ENCODE data around the gene NQO1. TPM values are rescaled to one million over a fixed set of nuclear protein-coding genes. Genes with fewer than 3 reads are reported as not detected.

NQO1 gene
- total RNA-seq, 2 donors from 2014 or later, result 14.4 to 17.2 TPM

GRCh38 chr16:69691980-69692911, 34.1 kb downstream of the NQO1 start:
- DNase-seq (ENCODE audit: low spot score in 2 of 2), result no peak
- Mint-ChIP-seq H3K36me3 (peaks cover 13 to 30% of the 10 kb centered on the region in 2 donors), H3K27ac (peak overlapping the region; percentile 62 to 92), H3K9me3 (no peaks in the 10 kb centered on the region)
- ATAC-seq, result peak; percentile 70 to 91

GRCh38 chr16:69688589-69688988, 37.8 kb downstream of the NQO1 start:
- peaks cover 9 to 20% of the 10 kb centered on the region in 2 donors for H3K36me3 Mint-ChIP-seq
- DNase-seq (ENCODE audit: low spot score in 2 of 2) (no peak), ATAC-seq (no peak)
- no peaks in the 10 kb centered on the region for H3K9me3 Mint-ChIP-seq
- no peak overlapping the region for H3K27ac Mint-ChIP-seq

GRCh38 chr16:69680358-69680757, 46.0 kb downstream of the NQO1 start:
- Mint-ChIP-seq H3K27ac (no peak overlapping the region), H3K36me3 (no peaks in the 10 kb centered on the region), H3K9me3 (no peaks in the 10 kb centered on the region)
- DNase-seq (ENCODE audit: low spot score in 2 of 2) (no peak), ATAC-seq (no peak)

GRCh38 chr16:69672998-69673713, 53.2 kb downstream of the NQO1 start:
- no peaks in the 10 kb centered on the region for H3K9me3 Mint-ChIP-seq
- no peaks in the 10 kb centered on the region for H3K36me3 Mint-ChIP-seq
- DNase-seq (ENCODE audit: low spot score in 2 of 2), result no peak
- peak overlapping the region; percentile 41 to 87 for H3K27ac Mint-ChIP-seq
- no peak for ATAC-seq

GRCh38 chr16:69672315-69672997, 53.9 kb downstream of the NQO1 start:
- ATAC-seq (no peak), DNase-seq (ENCODE audit: low spot score in 2 of 2) (no peak)
- Mint-ChIP-seq H3K27ac (peak overlapping the region; percentile 41 to 87), H3K9me3 (no peaks in the 10 kb centered on the region), H3K36me3 (no peaks in the 10 kb centered on the region)

- Mint-ChIP-seq H3K36me3 (peaks cover 0 to 4% of the 10 kb centered on the region in 2 donors), H3K9me3 (no peaks in the 10 kb centered on the region), H3K27ac (no peak overlapping the region)
- DNase-seq (ENCODE audit: low spot score in 2 of 2), result no peak
- no peak for ATAC-seq
Measured at GRCh38 chr16:69669577-69669976, 56.8 kb downstream of the NQO1 start.

GRCh38 chr16:69663846-69664245, 62.5 kb downstream of the NQO1 start:
- Mint-ChIP-seq H3K9me3 (no peaks in the 10 kb centered on the region), H3K36me3 (peaks cover 0 to 17% of the 10 kb centered on the region in 2 donors), H3K27ac (no peak overlapping the region)
- DNase-seq (ENCODE audit: low spot score in 2 of 2), result no peak
- ATAC-seq, result no peak

- H3K36me3 Mint-ChIP-seq, result peaks cover 0 to 17% of the 10 kb centered on the region in 2 donors
- no peak for ATAC-seq
- no peak overlapping the region for H3K27ac Mint-ChIP-seq
- H3K9me3 Mint-ChIP-seq, result no peaks in the 10 kb centered on the region
- DNase-seq (ENCODE audit: low spot score in 2 of 2), result no peak
Measured at GRCh38 chr16:69662901-69663300, 63.5 kb downstream of the NQO1 start.

- ATAC-seq (no peak), DNase-seq (ENCODE audit: low spot score in 2 of 2) (no peak)
- H3K27ac Mint-ChIP-seq, result peak overlapping the region in 1 of 2 donors; percentile 55
- H3K36me3 Mint-ChIP-seq, result peaks cover 0 to 17% of the 10 kb centered on the region in 2 donors
- H3K9me3 Mint-ChIP-seq, result no peaks in the 10 kb centered on the region
Measured at GRCh38 chr16:69660166-69660565, 66.2 kb downstream of the NQO1 start.

Other genes with a start within 250 kb of the NQO1 start
- gene NFAT5, start 160.6 kb downstream of the NQO1 start, total RNA-seq, result 10 to 100 TPM; 37.6 to 75.5 TPM
- 100 to 1,000 TPM in 1 of 2 donors, 10 to 100 TPM in 1; 83.3 to 126 TPM for gene NOB1, start 28.4 kb upstream of the NQO1 start, total RNA-seq
- 10 to 100 TPM; 48.2 to 51.9 TPM for gene WWP2, start 35.8 kb upstream of the NQO1 start, total RNA-seq
- gene CLEC18A, start 224.8 kb upstream of the NQO1 start, total RNA-seq, result 1 to 10 TPM in 1 of 2 donors, under 1 TPM in 1; 0.09 to 1.8 TPM

Measured in activated naive CD4-positive, alpha-beta T cell treated with anti-CD3 and anti-CD28 coated beads, Interleukin-2, amount 50 U/mL, for 72 hours (primary cell).